HepG2 (cell line): ENCODE results near the gene FBXO24. TPM values are rescaled to one million over a fixed set of nuclear protein-coding genes. Genes with fewer than 3 reads are reported as not detected.
A peak's percentile ranks its signal among the peaks of the same experiment; 100 is the strongest.

Source experiments
- EEA1 ChIP-seq: sonication (generic); formaldehyde crosslinking; IDR thresholded peaks from 2 replicates; pipeline ENCODE4 v1.5.1; 2020; ENCODE audit warnings: mild to moderate bottlenecking, missing genetic modification reagents, borderline replicate concordance
- ETV6 ChIP-seq: sonication (generic); formaldehyde crosslinking; conservative IDR thresholded peaks from 2 replicates; pipeline ENCODE4 v1.4.0; 2020; ENCODE audit warnings: missing genetic modification reagents
- FLYWCH1 ChIP-seq: sonication (generic); formaldehyde crosslinking; IDR thresholded peaks from 2 replicates; pipeline ENCODE4 v1.8.1; 2023; ENCODE audit warnings: mild to moderate bottlenecking, missing genetic modification reagents
- FOXA3 ChIP-seq: IDR thresholded peaks from 2 replicates; pipeline ENCODE4 v1.6.1; 2016; ENCODE audit warnings: missing genetic modification reagents, missing compliant biosample characterization
- HNRNPK ChIP-seq: fragments of 200-400 bp; formaldehyde crosslinking; IDR thresholded peaks from 2 replicates; pipeline ENCODE4 v1.6.1; 2018; ENCODE audit warnings: low read length, low read depth, moderate library complexity, mild to moderate bottlenecking; ENCODE audit not compliant: poor library complexity, severe bottlenecking
- HNRNPL ChIP-seq: fragments of 200-400 bp; formaldehyde crosslinking; IDR thresholded peaks from 2 replicates; pipeline ENCODE4 v1.6.1; 2017; ENCODE audit warnings: mild to moderate bottlenecking, low read depth, low read length
- KMT2B ChIP-seq: IDR thresholded peaks from 2 replicates; pipeline ENCODE4 v1.6.1; 2016; ENCODE audit warnings: missing genetic modification reagents, missing compliant biosample characterization
- NCOR1 ChIP-seq: fragments of 200-600 bp; sonication (generic); IDR thresholded peaks from 2 replicates; pipeline ENCODE4 v1.7.0; 2017; ENCODE audit warnings: antibody characterized with exemption, low read length, borderline replicate concordance
- PRPF4 ChIP-seq: fragments of 200-400 bp; formaldehyde crosslinking; IDR thresholded peaks from 2 replicates; pipeline ENCODE4 v1.6.1; 2016; ENCODE audit warnings: low read length, low read depth; ENCODE audit not compliant: poor library complexity, severe bottlenecking
- SP1 ChIP-seq, 2 experiments: fragments of 450-650 bp in 1 of 2; sonication (generic) in 1 of 2; formaldehyde crosslinking in 1 of 2; IDR thresholded peaks; 2 replicates each; pipeline versions ENCODE4 v1.4.0 to v1.6.1; 2016 to 2020; ENCODE audit warnings: missing genetic modification reagents in 1 of 2
- ZFP36L2 ChIP-seq: sonication (generic); formaldehyde crosslinking; IDR thresholded peaks from 2 replicates; pipeline ENCODE4 v1.4.0; 2020; ENCODE audit warnings: missing genetic modification reagents
- ZNF430 ChIP-seq: sonication (generic); formaldehyde crosslinking; IDR thresholded peaks from 2 replicates; pipeline ENCODE4 v1.9.0; 2021; ENCODE audit warnings: mild to moderate bottlenecking, missing genetic modification reagents
- ZNF441 ChIP-seq: sonication (generic); formaldehyde crosslinking; IDR thresholded peaks from 2 replicates; pipeline ENCODE4 v1.7.0; 2021; ENCODE audit warnings: missing genetic modification reagents, borderline replicate concordance
- ZNF547 ChIP-seq: sonication (generic); formaldehyde crosslinking; IDR thresholded peaks from 2 replicates; pipeline ENCODE4 v1.5.1; 2020; ENCODE audit warnings: mild to moderate bottlenecking, missing genetic modification reagents
- ZNF614 ChIP-seq: IDR thresholded peaks from 2 replicates; pipeline ENCODE4 v1.6.1; 2018; ENCODE audit warnings: missing biosample characterization, missing genetic modification reagents, inconsistent platforms, borderline replicate concordance
- ZNF616 ChIP-seq: sonication (generic); formaldehyde crosslinking; IDR thresholded peaks from 2 replicates; pipeline ENCODE4 v1.5.0; 2020; ENCODE audit warnings: low read depth, mild to moderate bottlenecking, missing genetic modification reagents
- ZNF776 ChIP-seq: sonication (generic); formaldehyde crosslinking; IDR thresholded peaks from 2 replicates; pipeline ENCODE4 v1.4.0; 2020; ENCODE audit warnings: mild to moderate bottlenecking, missing genetic modification reagents
- ZNF891 ChIP-seq: sonication (generic); formaldehyde crosslinking; IDR thresholded peaks from 2 replicates; pipeline ENCODE4 v1.5.0; 2020; ENCODE audit warnings: mild to moderate bottlenecking, missing genetic modification reagents
- polyA plus RNA-seq, 8 experiments: library from polyadenylated mRNA; depleted of rRNA in 3 of 8; stranded (reverse) in 7 of 8; unstranded in 1 of 8; fragments of >200 nt; fragmentation: Illumina TruSeq in 4 of 8; extraction: Trizol in 4 of 8; gene quantifications; 2 replicates each; pipeline versions ENCODE4 v1.2.1 to v1.2.3, GENCODE V29; 2011 to 2016; ENCODE audit warnings: low read depth in 4 of 8, missing spikeins in 1 of 8, mixed read lengths in 1 of 8; ENCODE audit not compliant: insufficient read depth in 1 of 8
- total RNA-seq, 5 experiments: library from RNA; depleted of rRNA; stranded (reverse); fragments of >200 nt; fragmentation: Illumina TruSeq; extraction: Trizol; gene quantifications; 2 replicates each; pipeline ENCODE4 v1.2.3, GENCODE V29; 2016; ENCODE audit warnings: low read depth in 1 of 5
- TF ChIP-seq, protein P1 (sequence below): sonication (generic); formaldehyde crosslinking; IDR thresholded peaks from 2 replicates; pipeline ENCODE4 v1.5.0; 2020; ENCODE audit warnings: mild to moderate bottlenecking, missing genetic modification reagents
- TF ChIP-seq, protein P2 (sequence below): sonication (generic); formaldehyde crosslinking; IDR thresholded peaks from 2 replicates; pipeline ENCODE4 v1.4.0; 2020; ENCODE audit warnings: mild to moderate bottlenecking, missing genetic modification reagents
- TF ChIP-seq, protein P3 (sequence below): IDR thresholded peaks from 2 replicates; pipeline ENCODE4 v1.6.1; 2018; ENCODE audit warnings: missing genetic modification reagents
- TF ChIP-seq, protein P4 (sequence below), 2 experiments: IDR thresholded peaks; 2 replicates each; pipeline ENCODE4 v1.6.1; 2011 to 2012; ENCODE audit warnings: low read length in 2 of 2, borderline replicate concordance in 1 of 2, low read depth in 1 of 2, mild to moderate bottlenecking in 1 of 2, moderate library complexity in 1 of 2

The FBXO24 gene
- total and polyA plus RNA-seq, 2 of the 13 experiments (the other 11 are each of a cell fraction or from before 2014, with no cell fraction given): 0.20 to 0.55 TPM

DNA sequence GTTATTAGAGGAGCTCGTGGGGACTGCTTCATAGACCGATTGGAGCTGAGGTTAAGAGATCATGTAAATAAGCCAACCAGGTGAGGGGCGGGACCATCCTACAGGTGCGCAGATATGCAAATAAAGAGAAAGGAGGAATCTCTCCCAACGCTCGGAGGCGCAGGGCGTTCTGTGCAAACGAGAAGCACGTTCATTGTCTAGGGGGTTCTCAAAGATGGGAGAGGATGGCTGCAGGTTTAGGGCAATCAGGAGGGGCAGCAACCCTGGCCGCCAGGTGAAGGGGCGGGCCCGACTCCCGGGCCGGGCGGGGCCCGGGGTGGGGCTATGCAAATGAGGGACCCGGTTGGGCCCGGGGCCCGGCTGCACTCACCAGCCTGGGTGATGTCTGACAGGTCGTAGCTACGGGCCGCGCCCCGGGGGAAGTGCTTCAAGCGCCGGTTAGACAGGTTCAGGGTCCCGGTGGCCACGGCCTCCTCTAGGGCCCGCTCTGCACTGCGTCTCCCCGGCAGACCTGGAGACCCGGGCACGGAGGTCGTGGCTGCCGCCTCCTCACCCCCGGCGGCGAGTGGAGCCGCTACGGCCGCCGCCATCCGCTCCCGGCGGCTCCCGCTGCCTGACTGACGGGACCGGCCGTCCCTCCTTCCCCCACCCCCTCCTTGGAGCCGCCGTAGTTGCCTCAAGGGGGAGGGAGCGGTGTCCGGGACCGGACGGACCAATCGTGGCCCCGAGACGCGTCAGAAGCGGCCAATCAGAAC lies 440 bp upstream of the FBXO24 start, which contains the start of gene LRCH4 (continued):
- TF ChIP-seq ZNF614 (CRISPR knock-in tag): peak; percentile 55; the same call in 1 of the 2 replicates
- TF ChIP-seq, protein P1, sequence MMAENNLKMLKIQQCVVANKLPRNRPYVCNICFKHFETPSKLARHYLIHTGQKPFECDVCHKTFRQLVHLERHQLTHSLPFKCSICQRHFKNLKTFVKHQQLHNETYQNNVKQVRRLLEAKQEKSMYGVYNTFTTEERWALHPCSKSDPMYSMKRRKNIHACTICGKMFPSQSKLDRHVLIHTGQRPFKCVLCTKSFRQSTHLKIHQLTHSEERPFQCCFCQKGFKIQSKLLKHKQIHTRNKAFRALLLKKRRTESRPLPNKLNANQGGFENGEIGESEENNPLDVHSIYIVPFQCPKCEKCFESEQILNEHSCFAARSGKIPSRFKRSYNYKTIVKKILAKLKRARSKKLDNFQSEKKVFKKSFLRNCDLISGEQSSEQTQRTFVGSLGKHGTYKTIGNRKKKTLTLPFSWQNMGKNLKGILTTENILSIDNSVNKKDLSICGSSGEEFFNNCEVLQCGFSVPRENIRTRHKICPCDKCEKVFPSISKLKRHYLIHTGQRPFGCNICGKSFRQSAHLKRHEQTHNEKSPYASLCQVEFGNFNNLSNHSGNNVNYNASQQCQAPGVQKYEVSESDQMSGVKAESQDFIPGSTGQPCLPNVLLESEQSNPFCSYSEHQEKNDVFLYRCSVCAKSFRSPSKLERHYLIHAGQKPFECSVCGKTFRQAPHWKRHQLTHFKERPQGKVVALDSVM (CRISPR knock-in tag): 0 out of 2 replicates have a peak, but pooled peaks have one; percentile 28
- peak; percentile 68 for TF ChIP-seq PRPF4
- peak; percentile 82 for TF ChIP-seq ZNF776 (CRISPR knock-in tag)
- peak; percentile 81 for TF ChIP-seq KMT2B (CRISPR knock-in tag)
- TF ChIP-seq FLYWCH1: 0 out of 2 replicates have a peak, but pooled peaks have one; percentile 16
- TF ChIP-seq, protein P2, sequence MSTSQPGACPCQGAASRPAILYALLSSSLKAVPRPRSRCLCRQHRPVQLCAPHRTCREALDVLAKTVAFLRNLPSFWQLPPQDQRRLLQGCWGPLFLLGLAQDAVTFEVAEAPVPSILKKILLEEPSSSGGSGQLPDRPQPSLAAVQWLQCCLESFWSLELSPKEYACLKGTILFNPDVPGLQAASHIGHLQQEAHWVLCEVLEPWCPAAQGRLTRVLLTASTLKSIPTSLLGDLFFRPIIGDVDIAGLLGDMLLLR (CRISPR knock-in tag): no peak
- no peak for TF ChIP-seq NCOR1
- peak; percentile 82 for TF ChIP-seq HNRNPK
- TF ChIP-seq HNRNPL: 0 out of 2 replicates have a peak, but pooled peaks have one; percentile 25
- TF ChIP-seq ZNF616 (CRISPR knock-in tag): no peak
- TF ChIP-seq ZNF891 (CRISPR knock-in tag): 0 out of 2 replicates have a peak, but pooled peaks have one; percentile 16
- TF ChIP-seq, protein P3, sequence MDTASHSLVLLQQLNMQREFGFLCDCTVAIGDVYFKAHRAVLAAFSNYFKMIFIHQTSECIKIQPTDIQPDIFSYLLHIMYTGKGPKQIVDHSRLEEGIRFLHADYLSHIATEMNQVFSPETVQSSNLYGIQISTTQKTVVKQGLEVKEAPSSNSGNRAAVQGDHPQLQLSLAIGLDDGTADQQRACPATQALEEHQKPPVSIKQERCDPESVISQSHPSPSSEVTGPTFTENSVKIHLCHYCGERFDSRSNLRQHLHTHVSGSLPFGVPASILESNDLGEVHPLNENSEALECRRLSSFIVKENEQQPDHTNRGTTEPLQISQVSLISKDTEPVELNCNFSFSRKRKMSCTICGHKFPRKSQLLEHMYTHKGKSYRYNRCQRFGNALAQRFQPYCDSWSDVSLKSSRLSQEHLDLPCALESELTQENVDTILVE (CRISPR knock-in tag): peak; percentile 95
- TF ChIP-seq SP1 (IDR thresholded peaks at IDR 0.05): no peak; the same call in 1 of the 2 replicates
- no peak for TF ChIP-seq SP1 (CRISPR knock-in tag; IDR thresholded peaks at IDR 0.05)
- TF ChIP-seq ZNF547 (CRISPR knock-in tag): peak; percentile 95
- TF ChIP-seq, protein P4, sequence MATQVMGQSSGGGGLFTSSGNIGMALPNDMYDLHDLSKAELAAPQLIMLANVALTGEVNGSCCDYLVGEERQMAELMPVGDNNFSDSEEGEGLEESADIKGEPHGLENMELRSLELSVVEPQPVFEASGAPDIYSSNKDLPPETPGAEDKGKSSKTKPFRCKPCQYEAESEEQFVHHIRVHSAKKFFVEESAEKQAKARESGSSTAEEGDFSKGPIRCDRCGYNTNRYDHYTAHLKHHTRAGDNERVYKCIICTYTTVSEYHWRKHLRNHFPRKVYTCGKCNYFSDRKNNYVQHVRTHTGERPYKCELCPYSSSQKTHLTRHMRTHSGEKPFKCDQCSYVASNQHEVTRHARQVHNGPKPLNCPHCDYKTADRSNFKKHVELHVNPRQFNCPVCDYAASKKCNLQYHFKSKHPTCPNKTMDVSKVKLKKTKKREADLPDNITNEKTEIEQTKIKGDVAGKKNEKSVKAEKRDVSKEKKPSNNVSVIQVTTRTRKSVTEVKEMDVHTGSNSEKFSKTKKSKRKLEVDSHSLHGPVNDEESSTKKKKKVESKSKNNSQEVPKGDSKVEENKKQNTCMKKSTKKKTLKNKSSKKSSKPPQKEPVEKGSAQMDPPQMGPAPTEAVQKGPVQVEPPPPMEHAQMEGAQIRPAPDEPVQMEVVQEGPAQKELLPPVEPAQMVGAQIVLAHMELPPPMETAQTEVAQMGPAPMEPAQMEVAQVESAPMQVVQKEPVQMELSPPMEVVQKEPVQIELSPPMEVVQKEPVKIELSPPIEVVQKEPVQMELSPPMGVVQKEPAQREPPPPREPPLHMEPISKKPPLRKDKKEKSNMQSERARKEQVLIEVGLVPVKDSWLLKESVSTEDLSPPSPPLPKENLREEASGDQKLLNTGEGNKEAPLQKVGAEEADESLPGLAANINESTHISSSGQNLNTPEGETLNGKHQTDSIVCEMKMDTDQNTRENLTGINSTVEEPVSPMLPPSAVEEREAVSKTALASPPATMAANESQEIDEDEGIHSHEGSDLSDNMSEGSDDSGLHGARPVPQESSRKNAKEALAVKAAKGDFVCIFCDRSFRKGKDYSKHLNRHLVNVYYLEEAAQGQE (IDR thresholded peaks at IDR 0.05; ENCODE audit: borderline replicate concordance in 1 of 2, low read depth in 1 of 2, low read length in 2 of 2): peak in 1 of 2 experiments; percentile 72; a peak in 1 of 4 replicates
- peak; percentile 85; the same call in 1 of the 2 replicates for TF ChIP-seq ZFP36L2 (CRISPR knock-in tag)
- peak; percentile 45; the same call in 1 of the 2 replicates for TF ChIP-seq FOXA3 (CRISPR knock-in tag)
- peak; percentile 29; the same call in 1 of the 2 replicates for TF ChIP-seq ZNF441 (CRISPR knock-in tag)
- TF ChIP-seq EEA1: 0 out of 2 replicates have a peak, but pooled peaks have one; percentile 29
- peak; percentile 86 for TF ChIP-seq ETV6
- TF ChIP-seq ZNF430: peak; percentile 56
